Endothelial cell of umbilical vein (primary cell): ENCODE measurements around the gene PRKG1. TPM values are rescaled to one million over a fixed set of nuclear protein-coding genes. Genes with fewer than 3 reads are reported as not detected.

Experiments
- BruUV-seq: library from RNA; stranded (reverse); fragments of 400-500 nt; replicated peaks from 2 replicates; lab custom pipeline; 2021; lab: Mats Ljungman, UMichigan
- CTCF ChIA-PET: fragments of 300-600, 350-600 bp; sonication (Branson Sonifier 250); formaldehyde crosslinking; loops from one replicate; lab custom pipeline; 2021; ENCODE audit warnings: antibody characterized with exemption, inconsistent platforms; lab: Charles Lee
- POLR2A ChIA-PET: fragments of 300-600, 350-600 bp; sonication (Branson Sonifier 250); formaldehyde crosslinking; loops from one replicate; lab custom pipeline; 2021; ENCODE audit warnings: antibody characterized with exemption, inconsistent platforms; lab: Charles Lee
- DNase-seq: peaks from one replicate; pipeline ENCODE4 v3.0.0-alpha.2; 2011; ENCODE audit warnings: low read depth, low spot score
- FAIRE-seq: peaks from 2 replicates; lab custom pipeline; 2011; peaks lifted over from hg19 to GRCh38; lab: Jason Lieb, UNC
- H2AFZ ChIP-seq: 2 replicates; pipeline ENCODE4 v1.6.0; 2012; ENCODE audit warnings: low read depth, low read length, control low read depth, inconsistent platforms
- H3K27ac ChIP-seq: 2 replicates; pipeline ENCODE4 v1.5.1; 2011; ENCODE audit warnings: low read depth, mild to moderate bottlenecking, control low read depth, low read length, moderate library complexity; ENCODE audit not compliant: insufficient read depth
- H3K27me3 ChIP-seq, 2 experiments: 2 replicates each; pipeline versions ENCODE4 v1.6.0 to v1.6.1; 2011; ENCODE audit warnings: low read length in 2 of 2, mixed read lengths in 1 of 2; ENCODE audit not compliant: control insufficient read depth in 2 of 2, insufficient read depth in 2 of 2
- H3K36me3 ChIP-seq, 2 experiments: 2 replicates in 1 of 2; 3 replicates in 1 of 2; pipeline ENCODE4 v1.5.1; 2011; ENCODE audit warnings: low read length in 2 of 2, mild to moderate bottlenecking in 1 of 2, moderate library complexity in 1 of 2; ENCODE audit not compliant: control insufficient read depth in 2 of 2, insufficient read depth in 2 of 2; ENCODE audit errors: extremely low read depth in 1 of 2
- H3K4me1 ChIP-seq: 3 replicates; pipeline ENCODE4 v1.5.1; 2011; ENCODE audit warnings: mild to moderate bottlenecking, low read length; ENCODE audit not compliant: control insufficient read depth, insufficient read depth; ENCODE audit errors: extremely low read depth
- H3K4me2 ChIP-seq: 2 replicates; pipeline ENCODE4 v1.6.1; 2011; ENCODE audit warnings: low read length, control low read depth, mixed read lengths; ENCODE audit not compliant: insufficient read depth
- H3K4me3 ChIP-seq, 3 experiments: fragments of 200-600 bp in 1 of 3; sonication (generic), shearing (Covaris generic) in 1 of 3; replicated peaks in 1 of 3; 2 replicates each; pipeline ENCODE4 v1.5.1; 2011 to 2016; ENCODE audit warnings: control low read depth in 3 of 3, low read length in 3 of 3, mild to moderate bottlenecking in 2 of 3, inconsistent platforms in 1 of 3, low read depth in 1 of 3, moderate library complexity in 1 of 3; ENCODE audit not compliant: insufficient read depth in 1 of 3
- H3K79me2 ChIP-seq: 2 replicates; pipeline ENCODE4 v1.6.0; 2012; ENCODE audit warnings: low read length, inconsistent platforms; ENCODE audit not compliant: control insufficient read depth, insufficient read depth
- H3K9ac ChIP-seq: replicated peaks from 2 replicates; pipeline ENCODE3; 2011; ENCODE audit warnings: low read length, control low read depth; ENCODE audit not compliant: insufficient read depth; ENCODE audit errors: extremely low read depth
- H3K9me1 ChIP-seq: replicated peaks from 3 replicates; pipeline ENCODE4 v1.6.0; 2011; ENCODE audit warnings: mild to moderate bottlenecking, low read length; ENCODE audit not compliant: control insufficient read depth, insufficient read depth; ENCODE audit errors: extremely low read depth
- H3K9me3 ChIP-seq: replicated peaks from 2 replicates; pipeline ENCODE4 v1.5.1; 2012; ENCODE audit warnings: low read length, inconsistent platforms; ENCODE audit not compliant: control insufficient read depth, insufficient read depth
- H4K20me1 ChIP-seq: replicated peaks from 2 replicates; pipeline ENCODE3; 2011; ENCODE audit warnings: mild to moderate bottlenecking, low read length; ENCODE audit not compliant: control insufficient read depth, insufficient read depth; ENCODE audit errors: extremely low read depth
- CTCF ChIP-seq, 2 donors: IDR thresholded peaks; 1 replicate in 1 of 2; 2 replicates in 1 of 2; pipeline ENCODE4 v1.5.1; 2011; ENCODE audit warnings: low read length in 2 of 2, mild to moderate bottlenecking in 2 of 2, moderate library complexity in 2 of 2, control low read depth in 1 of 2, inconsistent platforms in 1 of 2, low read depth in 1 of 2; ENCODE audit not compliant: insufficient read depth in 1 of 2; ENCODE audit errors: extremely low read depth in 1 of 2
- EZH2 ChIP-seq: IDR thresholded peaks from 2 replicates; pipeline ENCODE4 v1.6.1; 2012; ENCODE audit warnings: borderline replicate concordance, low read depth, mild to moderate bottlenecking, moderate library complexity, low read length, inconsistent platforms; ENCODE audit not compliant: severe bottlenecking
- FOS ChIP-seq: IDR thresholded peaks from 2 replicates; pipeline ENCODE4 v1.6.1; 2011; ENCODE audit warnings: mild to moderate bottlenecking, low read length, moderate library complexity, borderline replicate concordance; ENCODE audit not compliant: insufficient read depth
- GATA2 ChIP-seq: IDR thresholded peaks from 2 replicates; pipeline ENCODE4 v1.7.0; 2011; ENCODE audit warnings: low read depth, mild to moderate bottlenecking, moderate library complexity, mixed read lengths, low read length; ENCODE audit not compliant: insufficient read length, insufficient read depth
- JUN ChIP-seq: IDR thresholded peaks from 2 replicates; pipeline ENCODE4 v1.6.1; 2011; ENCODE audit warnings: borderline replicate concordance, low read depth; ENCODE audit not compliant: insufficient read length, insufficient read depth
- MAX ChIP-seq: IDR thresholded peaks from 2 replicates; pipeline ENCODE4 v1.6.1; 2011; ENCODE audit not compliant: insufficient read depth, insufficient read length
- MYC ChIP-seq: IDR thresholded peaks from one replicate; pipeline ENCODE4 v1.6.1; 2011; ENCODE audit warnings: mild to moderate bottlenecking, low read depth, low read length
- POLR2A ChIP-seq: IDR thresholded peaks from 2 replicates; pipeline ENCODE4 v1.6.1; 2012; ENCODE audit warnings: low read depth, mild to moderate bottlenecking, control low read depth, low read length
- POLR2AphosphoS5 ChIP-seq: IDR thresholded peaks from 2 replicates; pipeline ENCODE4 v1.6.1; 2012; ENCODE audit warnings: low read depth, mild to moderate bottlenecking, control low read depth, low read length, moderate library complexity; ENCODE audit not compliant: insufficient read depth
- dilution Hi-C: fragments of 300-500 bp; cut with MboI; formaldehyde crosslinking; loops from one replicate; pipeline ENCODE4 v1.15.0; 2019; ENCODE audit warnings: low sequenced_read_pairs; ENCODE audit not compliant: extremely low pct_ligation_motif_present
- intact Hi-C: fragments of 100-400 bp; cut with micrococcal nuclease; formaldehyde crosslinking; loops from one replicate; pipeline ENCODE4 v1.10.0; 2022
- polyA plus RNA-seq, 4 experiments: library from polyadenylated mRNA; depleted of rRNA in 3 of 4; stranded (reverse) in 3 of 4; unstranded in 1 of 4; fragments of >200 nt; gene quantifications; 2 replicates each; pipeline versions ENCODE4 v1.2.1 to v1.2.3, GENCODE V29; 2011 to 2012; ENCODE audit warnings: missing spikeins in 1 of 4
- total RNA-seq: library from RNA; stranded (reverse); gene quantifications from 2 replicates; pipeline ENCODE4 v1.2.3, GENCODE V29; 2021

PRKG1 gene
- total and polyA plus RNA-seq, 2 donors (not counting 3 experiments of a cell fraction or from before 2014, with no cell fraction given) = 0.01 to 0.18 TPM

- BruUV-seq = no TSS peak
- CTCF ChIA-PET = interaction anchor here (1.3 kb wide), 1 partner anchor 13 kb away, joined by 3 read pairs; no protein-coding TSS in a partner anchor
Measured at GRCh38 chr10:51090190-51090589, 15.9 kb downstream of the PRKG1 start.

More at GRCh38 chr10:51090190-51090589, 15.9 kb downstream of the PRKG1 start:
- intact Hi-C loops = no loop called here
- H3K4me3 ChIP-seq = no peak overlapping the region
- POLR2A ChIA-PET = no interaction called here
- H4K20me1 ChIP-seq = no peaks in the 10 kb centered on the region
- no peak overlapping the region for H3K4me2 ChIP-seq
- FAIRE-seq (no peak), DNase-seq (no peak)
- H3K9ac ChIP-seq = no peak overlapping the region
- no peaks in the 10 kb centered on the region for H3K9me1 ChIP-seq
- no peak overlapping the region for H2AFZ ChIP-seq
- dilution Hi-C loops = no loop called here
- H3K36me3 ChIP-seq = no peaks in the 10 kb centered on the region
- TF ChIP-seq CTCF (IDR thresholded peaks at IDR 0.05; ENCODE audit: extremely low read depth in 1 of 2, insufficient read depth in 1 of 2, low read depth in 1 of 2, low read length in 2 of 2) (no peak), FOS (no peak), MAX (no peak), POLR2AphosphoS5 (no peak), EZH2 (no peak), GATA2 (no peak), MYC (no peak), JUN (no peak), POLR2A (no peak)
- H3K79me2 ChIP-seq = no peaks in the 10 kb centered on the region
- no peak overlapping the region for H3K27ac ChIP-seq
- peaks cover 5 to 7% of the 10 kb centered on the region in 2 experiments for H3K27me3 ChIP-seq
- no peaks in the 10 kb centered on the region for H3K9me3 ChIP-seq
- H3K4me1 ChIP-seq = no peaks in the 10 kb centered on the region
